ENCODE measurements around the gene SYCP2.

DNA sequence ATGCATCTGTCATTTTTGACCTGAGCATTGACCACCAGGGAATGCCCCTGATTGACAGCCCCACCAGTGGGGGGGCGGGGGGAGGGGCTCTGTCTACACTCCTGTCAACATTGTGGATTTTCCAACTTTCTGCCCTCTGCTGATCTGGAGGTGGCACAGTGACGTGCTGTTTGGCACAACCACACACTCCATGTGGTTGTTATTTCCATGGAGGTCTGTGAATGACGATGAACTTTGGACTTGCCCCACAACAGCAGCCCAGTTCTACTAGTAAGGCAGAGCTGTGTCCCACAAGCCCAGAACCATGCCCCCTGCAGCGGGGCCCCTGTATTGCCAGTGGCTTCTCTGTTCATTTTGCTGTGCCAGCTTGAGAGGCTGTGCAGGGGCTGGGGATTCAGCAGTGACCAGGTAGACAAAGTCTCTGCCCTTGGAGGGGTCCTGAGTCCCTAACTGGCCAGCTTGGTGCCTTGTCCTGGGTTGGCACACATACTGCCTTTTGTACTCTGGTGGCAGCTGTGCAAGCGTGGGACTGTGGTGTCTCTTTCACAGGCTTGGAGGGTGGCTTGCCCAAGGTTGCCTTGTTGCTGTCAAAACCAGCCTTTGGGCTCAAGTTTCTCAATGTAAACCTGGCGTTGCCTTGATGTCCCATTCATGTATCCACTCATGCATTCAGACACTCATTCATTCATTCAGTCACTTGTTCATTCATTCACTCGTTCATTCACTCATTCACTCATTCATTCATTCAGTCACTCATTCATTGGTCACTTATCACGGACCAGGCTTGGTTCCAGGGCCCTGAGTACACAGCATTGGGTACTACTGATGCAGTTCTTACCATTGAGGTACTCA lies 108.5 kb downstream of the SYCP2 start:
- no peak for TF ChIP-seq POLR2A (IDR thresholded peaks at IDR 0.05)
- TF ChIP-seq POLR2AphosphoS5 (IDR thresholded peaks at IDR 0.05), result no peak
- TF ChIP-seq, protein P1, sequence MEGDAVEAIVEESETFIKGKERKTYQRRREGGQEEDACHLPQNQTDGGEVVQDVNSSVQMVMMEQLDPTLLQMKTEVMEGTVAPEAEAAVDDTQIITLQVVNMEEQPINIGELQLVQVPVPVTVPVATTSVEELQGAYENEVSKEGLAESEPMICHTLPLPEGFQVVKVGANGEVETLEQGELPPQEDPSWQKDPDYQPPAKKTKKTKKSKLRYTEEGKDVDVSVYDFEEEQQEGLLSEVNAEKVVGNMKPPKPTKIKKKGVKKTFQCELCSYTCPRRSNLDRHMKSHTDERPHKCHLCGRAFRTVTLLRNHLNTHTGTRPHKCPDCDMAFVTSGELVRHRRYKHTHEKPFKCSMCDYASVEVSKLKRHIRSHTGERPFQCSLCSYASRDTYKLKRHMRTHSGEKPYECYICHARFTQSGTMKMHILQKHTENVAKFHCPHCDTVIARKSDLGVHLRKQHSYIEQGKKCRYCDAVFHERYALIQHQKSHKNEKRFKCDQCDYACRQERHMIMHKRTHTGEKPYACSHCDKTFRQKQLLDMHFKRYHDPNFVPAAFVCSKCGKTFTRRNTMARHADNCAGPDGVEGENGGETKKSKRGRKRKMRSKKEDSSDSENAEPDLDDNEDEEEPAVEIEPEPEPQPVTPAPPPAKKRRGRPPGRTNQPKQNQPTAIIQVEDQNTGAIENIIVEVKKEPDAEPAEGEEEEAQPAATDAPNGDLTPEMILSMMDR (IDR thresholded peaks at IDR 0.05), result no peak
